ENCODE data around the gene EPS8L3. TPM values are rescaled to one million over a fixed set of nuclear protein-coding genes. Genes with fewer than 3 reads are reported as not detected.

EPS8L3 gene
- total RNA-seq, 1 donor from 2014 or later = not detected

GRCh38 chr1:109782927-109783326 lies 19.2 kb upstream of the EPS8L3 start:
- H3K27ac Mint-ChIP-seq (ENCODE audit: unreplicated experiment) = no peak overlapping the region
- no peaks in the 10 kb centered on the region for H3K4me1 Mint-ChIP-seq (ENCODE audit: low read depth, unreplicated experiment)
- TF ChIP-seq CTCF (IDR thresholded peaks at IDR 0.05; ENCODE audit: partially characterized antibody, unreplicated experiment) = no peak
- no peak overlapping the region for H3K4me3 Mint-ChIP-seq (ENCODE audit: unreplicated experiment)
- peaks cover 10% of the 10 kb centered on the region for H3K36me3 Mint-ChIP-seq (ENCODE audit: unreplicated experiment)
- no peak for DNase-seq
- peaks cover 4% of the 10 kb centered on the region for H3K27me3 Mint-ChIP-seq (ENCODE audit: unreplicated experiment)
- H3K9me3 Mint-ChIP-seq (ENCODE audit: unreplicated experiment) = peaks cover 4% of the 10 kb centered on the region

GRCh38 chr1:109782514-109782913 lies 18.8 kb upstream of the EPS8L3 start:
- DNase-seq = no peak
- H3K27me3 Mint-ChIP-seq (ENCODE audit: unreplicated experiment) = peaks cover 4% of the 10 kb centered on the region
- peaks cover 2% of the 10 kb centered on the region for H3K9me3 Mint-ChIP-seq (ENCODE audit: unreplicated experiment)
- TF ChIP-seq CTCF (IDR thresholded peaks at IDR 0.05; ENCODE audit: partially characterized antibody, unreplicated experiment) = no peak
- H3K4me1 Mint-ChIP-seq (ENCODE audit: low read depth, unreplicated experiment) = no peaks in the 10 kb centered on the region
- peaks cover 10% of the 10 kb centered on the region for H3K36me3 Mint-ChIP-seq (ENCODE audit: unreplicated experiment)
- no peak overlapping the region for H3K4me3 Mint-ChIP-seq (ENCODE audit: unreplicated experiment)
- no peak overlapping the region for H3K27ac Mint-ChIP-seq (ENCODE audit: unreplicated experiment)

GRCh38 chr1:109781806-109782205 lies 18.1 kb upstream of the EPS8L3 start:
- no peak for DNase-seq
- peaks cover 5% of the 10 kb centered on the region for H3K27me3 Mint-ChIP-seq (ENCODE audit: unreplicated experiment)
- peaks cover 2% of the 10 kb centered on the region for H3K9me3 Mint-ChIP-seq (ENCODE audit: unreplicated experiment)
- H3K4me1 Mint-ChIP-seq (ENCODE audit: low read depth, unreplicated experiment) = no peaks in the 10 kb centered on the region
- peaks cover 10% of the 10 kb centered on the region for H3K36me3 Mint-ChIP-seq (ENCODE audit: unreplicated experiment)
- no peak overlapping the region for H3K4me3 Mint-ChIP-seq (ENCODE audit: unreplicated experiment)
- TF ChIP-seq CTCF (IDR thresholded peaks at IDR 0.05; ENCODE audit: partially characterized antibody, unreplicated experiment) = no peak
- H3K27ac Mint-ChIP-seq (ENCODE audit: unreplicated experiment) = no peak overlapping the region

GRCh38 chr1:109780982-109781381 lies 17.3 kb upstream of the EPS8L3 start:
- Mint-ChIP-seq H3K27me3 (ENCODE audit: unreplicated experiment) (peaks cover 5% of the 10 kb centered on the region), H3K4me3 (ENCODE audit: unreplicated experiment) (no peak overlapping the region), H3K4me1 (ENCODE audit: low read depth, unreplicated experiment) (no peaks in the 10 kb centered on the region), H3K9me3 (ENCODE audit: unreplicated experiment) (peaks cover 2% of the 10 kb centered on the region), H3K27ac (ENCODE audit: unreplicated experiment) (no peak overlapping the region), H3K36me3 (ENCODE audit: unreplicated experiment) (peaks cover 10% of the 10 kb centered on the region)
- no peak for DNase-seq
- TF ChIP-seq CTCF (IDR thresholded peaks at IDR 0.05; ENCODE audit: partially characterized antibody, unreplicated experiment) = no peak

- peaks cover 10% of the 10 kb centered on the region for H3K36me3 Mint-ChIP-seq (ENCODE audit: unreplicated experiment)
- no peak for DNase-seq
These were observed 14.4 kb upstream of the EPS8L3 start for GRCh38 chr1:109777980-109778625.

More at GRCh38 chr1:109777980-109778625, 14.4 kb upstream of the EPS8L3 start:
- TF ChIP-seq CTCF (IDR thresholded peaks at IDR 0.05; ENCODE audit: partially characterized antibody, unreplicated experiment) = no peak
- Mint-ChIP-seq H3K27me3 (ENCODE audit: unreplicated experiment) (peaks cover 5% of the 10 kb centered on the region), H3K27ac (ENCODE audit: unreplicated experiment) (no peak overlapping the region), H3K4me1 (ENCODE audit: low read depth, unreplicated experiment) (no peaks in the 10 kb centered on the region), H3K9me3 (ENCODE audit: unreplicated experiment) (no peaks in the 10 kb centered on the region), H3K4me3 (ENCODE audit: unreplicated experiment) (no peak overlapping the region)

Data from glutamatergic neuron (in vitro differentiated cells).